Ammon's horn (tissue), 1 donor: ENCODE data around the gene GTPBP6.
"Not testable (repeated sequence)": the region's sequence is repeated elsewhere in the genome, so short reads cannot be mapped to it uniquely, and the experiment has no call there.

Experiments used
- DNase-seq: peaks from one replicate; pipeline ENCODE4 v3.0.0-alpha.2; 2016; ENCODE audit warnings: low spot score

Gene GTPBP6

GRCh38 chrX:264006-264405 lies 54.6 kb downstream of the GTPBP6 start:
- DNase-seq = not testable (repeated sequence)

- no peak for DNase-seq
Observed at GRCh38 chrX:262381-262909, 56.2 kb downstream of the GTPBP6 start.

GRCh38 chrX:261919-262352 lies 56.7 kb downstream of the GTPBP6 start:
- no peak for DNase-seq

DNA sequence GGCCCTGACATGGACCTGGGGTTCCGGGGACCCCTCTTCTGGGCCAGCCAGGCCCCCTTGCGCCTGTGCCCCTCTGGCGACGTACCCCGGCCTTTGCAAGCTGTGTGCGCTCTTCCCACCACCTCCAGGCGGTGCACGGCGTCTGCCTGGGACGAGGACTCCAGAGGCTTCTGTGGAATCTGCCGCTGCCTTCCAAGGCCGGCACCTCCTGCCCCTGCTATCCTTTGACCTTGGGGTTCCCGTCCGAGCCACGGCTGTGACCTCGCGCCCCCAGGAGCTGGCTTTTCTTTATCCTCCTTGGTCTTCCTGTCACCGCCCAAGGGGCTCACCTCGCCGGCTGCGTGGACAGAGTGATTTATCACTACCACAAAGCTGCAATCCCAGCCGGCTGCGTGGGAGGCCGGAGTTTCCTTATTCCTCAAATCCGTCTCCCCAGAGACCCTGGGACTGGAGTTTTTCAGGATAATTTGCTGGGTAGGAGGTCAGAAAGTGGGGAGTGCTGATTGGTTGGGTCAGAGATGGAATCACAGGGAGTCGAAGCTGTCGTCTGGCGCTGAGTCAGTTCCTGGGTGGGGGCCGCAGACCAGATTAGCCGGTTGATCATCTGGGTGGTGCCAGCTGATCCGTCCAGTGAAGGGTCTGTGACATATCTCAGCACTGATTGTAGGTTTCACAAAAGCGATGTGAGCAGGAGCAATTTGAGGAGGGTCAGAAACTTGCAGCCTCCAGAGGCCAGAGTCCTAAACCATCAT lies 57.3 kb downstream of the GTPBP6 start:
- no peak for DNase-seq

DNA sequence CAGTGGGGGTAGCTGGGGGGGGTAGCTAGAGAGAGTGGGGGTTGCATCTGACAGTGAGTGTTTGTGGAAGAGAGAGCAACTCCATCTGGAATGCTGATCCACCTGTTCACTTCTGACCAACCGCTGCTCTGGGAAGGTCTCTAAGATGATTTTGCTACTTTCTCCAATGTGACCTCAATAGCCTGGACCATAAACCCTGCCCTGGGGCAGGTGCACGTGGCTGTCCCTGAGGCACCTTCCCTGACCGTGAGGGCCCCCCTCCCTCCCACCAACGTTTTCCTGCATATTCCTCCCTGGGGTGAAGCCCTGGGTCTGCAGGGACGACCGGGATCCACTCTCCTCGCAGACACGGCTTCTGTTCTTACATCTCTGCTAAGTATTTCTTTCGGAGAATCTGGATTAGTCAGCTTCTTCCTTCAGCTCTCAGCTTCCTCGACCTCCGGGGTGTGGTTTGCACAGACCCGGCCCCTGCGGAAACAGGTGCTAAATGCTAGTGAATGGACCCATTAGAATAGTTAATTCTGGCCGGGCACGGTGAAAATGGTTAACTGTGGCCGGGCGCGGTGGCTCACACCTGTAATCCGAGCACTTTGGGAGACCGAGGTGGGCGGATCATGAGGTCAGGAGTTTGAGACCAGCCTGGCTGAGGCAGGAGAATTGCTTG lies 58.8 kb downstream of the GTPBP6 start:
- DNase-seq = no peak

- no peak for DNase-seq
Observed at GRCh38 chrX:258291-259040, 60.1 kb downstream of the GTPBP6 start.

DNA sequence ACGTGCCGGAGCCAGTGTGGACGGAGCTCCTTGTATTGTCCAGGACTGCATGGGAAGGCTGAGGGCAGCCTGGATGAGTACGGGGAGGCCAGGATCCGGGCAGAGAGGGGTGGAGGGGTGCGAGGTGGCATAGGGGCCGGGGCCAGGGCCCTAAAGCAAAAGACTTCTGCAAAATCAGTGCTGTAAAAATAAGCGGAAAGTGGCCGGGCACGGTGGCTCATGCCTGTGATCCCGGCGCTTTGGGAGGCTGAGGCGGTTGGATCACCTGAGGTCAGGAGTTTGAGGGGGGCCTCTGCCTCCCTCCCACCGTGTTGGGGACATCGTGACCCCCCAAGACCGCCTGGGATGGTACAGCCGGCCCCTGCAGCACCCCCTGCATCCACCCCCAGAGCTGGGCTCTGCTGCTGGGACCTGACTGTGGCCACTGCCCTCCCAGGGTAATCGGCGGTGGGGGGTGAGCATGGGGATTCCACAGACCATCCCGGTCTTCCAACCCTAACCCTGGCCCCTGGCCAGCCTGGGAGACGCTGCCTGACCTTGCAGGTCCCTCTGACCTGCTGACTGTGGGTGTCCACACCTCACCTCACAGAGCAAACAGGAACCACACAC lies 60.8 kb downstream of the GTPBP6 start:
- no peak for DNase-seq

DNA sequence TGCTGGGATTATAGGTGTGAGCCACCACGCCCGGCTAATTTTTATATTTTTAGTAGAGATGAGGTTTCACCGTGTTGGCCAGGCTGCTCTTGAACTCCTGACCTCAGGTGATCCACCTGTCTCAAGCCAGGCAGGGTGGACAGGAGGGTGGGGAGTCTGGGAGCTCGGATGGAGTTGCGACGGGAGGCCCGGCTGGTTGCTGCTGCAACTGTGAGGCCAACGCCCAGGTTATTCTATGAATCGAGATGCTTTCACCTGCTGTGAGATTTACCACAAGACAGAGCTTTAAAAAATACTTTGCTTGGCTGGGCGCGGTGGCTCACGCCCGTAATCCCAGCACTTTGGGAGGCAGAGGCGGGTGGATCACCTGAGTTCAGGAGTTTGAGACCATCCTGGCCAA lies 61.5 kb downstream of the GTPBP6 start:
- DNase-seq = not testable (repeated sequence)

DNA sequence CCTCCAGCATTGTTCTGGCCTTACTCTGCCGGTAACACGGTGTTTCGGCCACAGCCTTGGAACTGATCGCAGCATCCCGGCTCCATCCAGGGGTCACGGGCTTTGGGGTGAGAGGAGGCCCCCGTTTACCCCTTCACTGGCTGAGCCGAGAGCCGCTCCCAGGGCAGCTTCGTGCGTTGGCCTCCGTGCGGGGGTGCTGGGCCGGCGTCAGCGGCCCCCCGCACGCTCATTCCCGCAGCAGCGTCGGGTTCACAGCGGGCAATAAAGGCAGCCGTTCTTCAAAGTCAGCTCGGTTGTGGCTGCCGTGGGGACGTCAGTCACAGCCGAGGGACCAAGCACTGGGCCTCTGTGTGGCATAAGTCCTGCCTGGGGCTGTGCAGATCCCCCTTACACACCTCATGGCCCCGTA lies 62.7 kb downstream of the GTPBP6 start:
- no peak for DNase-seq
